SK-N-SH treated with all-trans-retinoic acid at 6 μM for 48 hours (cell line): ENCODE data around the gene TCP10L.

ENCODE experiments used
- ATAC-seq: fragments of 200-7000 bp; cut with Tn5 transposase; 3 replicates; pipeline ENCODE4 v1.9.1; 2020; ENCODE audit warnings: mild to moderate bottlenecking, moderate library complexity
- POU6F1 ChIP-seq: fragments of 250-450 bp; sonication (Bioruptor Pico); IDR thresholded peaks from 2 replicates; pipeline ENCODE4 v1.8.0; 2021; ENCODE audit warnings: low read depth, mild to moderate bottlenecking, moderate library complexity, borderline replicate concordance
- SNAI2 ChIP-seq: fragments of 250-450 bp; sonication (Bioruptor Pico); IDR thresholded peaks from 2 replicates; pipeline ENCODE4 v1.5.0; 2020; ENCODE audit warnings: mild to moderate bottlenecking, moderate library complexity

The TCP10L gene

GRCh38 chr21:32523988-32524719 lies 61.2 kb downstream of the TCP10L start:
- peak; percentile 30 for ATAC-seq
- TF ChIP-seq SNAI2 (CRISPR knock-in tag) (0 out of 2 replicates have a peak, but pooled peaks have one; percentile 17), POU6F1 (no peak)
